SKM-1 (cell line): ENCODE measurements around the gene IFT80.

ENCODE experiments used
- DNase-seq: peaks from one replicate; lab custom pipeline; 2025; ENCODE audit not compliant: unreplicated experiment; lab: John Stamatoyannopoulos, UW

IFT80 gene

DNA sequence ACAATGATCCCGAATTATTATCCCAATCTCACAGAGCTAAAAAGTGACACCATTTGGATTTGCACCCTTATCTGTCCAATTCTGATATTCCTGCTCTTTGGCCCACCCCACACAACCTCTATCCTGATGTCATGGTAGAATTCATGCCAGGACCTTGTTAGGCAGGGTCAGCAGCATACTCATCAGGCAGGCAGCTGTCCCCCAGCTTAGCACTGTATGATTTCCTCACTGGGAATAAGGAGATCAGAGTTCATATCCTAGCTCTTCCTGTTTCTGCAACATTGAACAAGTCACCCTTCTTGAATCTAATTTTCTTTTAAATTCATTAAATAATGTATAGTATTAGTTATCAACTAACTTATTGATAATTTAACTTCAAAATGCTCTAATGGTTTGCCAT, 185.8 kb downstream of the IFT80 start:
- DNase-seq, result no peak

DNA sequence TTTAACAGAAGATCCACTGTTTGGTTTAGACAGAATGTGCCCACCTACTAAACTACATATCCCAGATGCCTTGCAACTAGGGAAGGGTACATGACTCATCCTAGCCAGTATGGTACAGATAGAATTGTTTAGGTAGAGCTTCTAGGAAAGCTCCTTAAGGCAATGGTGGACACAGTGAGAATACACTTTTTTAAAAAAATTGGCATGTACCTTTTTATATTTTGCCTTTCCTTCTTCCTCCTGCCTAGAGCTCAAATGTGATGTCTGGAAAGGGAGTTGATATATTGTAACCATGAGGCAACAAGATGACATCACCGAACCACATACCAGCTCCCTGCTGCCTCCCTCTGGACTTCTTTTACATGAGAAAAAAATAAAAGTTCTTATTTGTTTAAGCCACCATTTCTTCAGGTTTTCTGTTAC, 188.2 kb downstream of the IFT80 start:
- peak; percentile 38 for DNase-seq

DNA sequence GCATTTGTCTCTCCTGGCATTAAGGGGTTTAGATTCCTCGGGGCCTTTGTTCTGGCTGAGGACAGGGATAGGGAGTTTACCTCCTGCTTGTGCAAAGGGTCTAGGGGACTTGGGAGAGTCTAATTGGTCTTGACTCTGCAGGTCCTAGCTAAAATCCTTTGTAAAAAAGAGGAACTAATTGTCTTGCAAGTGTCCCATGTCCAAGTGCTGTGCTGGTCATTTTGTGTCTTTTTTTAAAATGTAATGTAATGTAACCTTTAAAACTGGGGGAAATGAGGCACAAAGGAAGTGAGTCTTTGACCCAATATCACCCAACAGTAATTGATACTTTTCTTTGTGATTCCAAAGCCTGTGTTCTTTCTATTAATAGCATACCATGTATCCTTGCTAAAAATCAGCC, 188.7 kb downstream of the IFT80 start:
- DNase-seq, result no peak
